RWPE2 (cell line): Measurements from ENCODE around the gene ASCC1.
A peak's percentile ranks its signal among the peaks of the same experiment; 100 is the strongest.
"Not testable (repeated sequence)": the region's sequence is repeated elsewhere in the genome, so short reads cannot be mapped to it uniquely, and the experiment has no call there.

Source experiments
- ATAC-seq: fragments of 200-7000 bp; cut with Tn5 transposase; 3 replicates; pipeline ENCODE4 v1.9.1; 2021; ENCODE audit warnings: low read depth
- DNase-seq: peaks from one replicate; pipeline ENCODE4 v3.0.0-alpha.2; 2020; ENCODE audit warnings: low spot score
- H3K27ac ChIP-seq: fragments of 450-650 bp; 2 replicates; pipeline ENCODE4 v1.5.1; 2017; ENCODE audit warnings: mild to moderate bottlenecking; ENCODE audit not compliant: poor library complexity, severe bottlenecking
- H3K27me3 ChIP-seq: fragments of 250-450 bp; sonication (Bioruptor Pico); 2 replicates; pipeline ENCODE4 v1.5.1; 2021; ENCODE audit warnings: mild to moderate bottlenecking, moderate library complexity; ENCODE audit not compliant: insufficient read depth, poor library complexity, severe bottlenecking
- H3K36me3 ChIP-seq: fragments of 250-450 bp; sonication (Bioruptor Pico); 2 replicates; pipeline ENCODE4 v1.5.1; 2020; ENCODE audit warnings: low read depth, mild to moderate bottlenecking, moderate library complexity
- H3K4me1 ChIP-seq: fragments of 250-450 bp; sonication (Bioruptor Pico); 2 replicates; pipeline ENCODE4 v1.5.1; 2021; ENCODE audit warnings: mild to moderate bottlenecking, moderate library complexity; ENCODE audit not compliant: insufficient read depth, poor library complexity, severe bottlenecking
- H3K4me3 ChIP-seq: fragments of 250-450 bp; sonication (Bioruptor Pico); 2 replicates; pipeline ENCODE4 v1.5.1; 2021; ENCODE audit warnings: mild to moderate bottlenecking, moderate library complexity; ENCODE audit not compliant: severe bottlenecking
- H3K9me3 ChIP-seq: fragments of 250-450 bp; sonication (Bioruptor Pico); 2 replicates; pipeline ENCODE4 v1.5.1; 2021; ENCODE audit warnings: mild to moderate bottlenecking, moderate library complexity; ENCODE audit not compliant: severe bottlenecking
- CTCF ChIP-seq: fragments of 450-650 bp; IDR thresholded peaks from one replicate; pipeline ENCODE4 v1.5.1; 2017; ENCODE audit warnings: mild to moderate bottlenecking, moderate library complexity; ENCODE audit not compliant: poor library complexity, severe bottlenecking

The ASCC1 gene

GRCh38 chr10:72221278-72221677 is 5.2 kb upstream of the ASCC1 start:
- H3K27me3 ChIP-seq = no peaks in the 10 kb centered on the region
- H3K9me3 ChIP-seq = no peaks in the 10 kb centered on the region
- ATAC-seq (no peak), DNase-seq (no peak)
- no peak overlapping the region for H3K4me3 ChIP-seq
- peaks cover 62% of the 10 kb centered on the region for H3K36me3 ChIP-seq
- TF ChIP-seq CTCF = no peak
- H3K4me1 ChIP-seq = peaks cover 11% of the 10 kb centered on the region
- no peak overlapping the region for H3K27ac ChIP-seq

GRCh38 chr10:72220637-72221036 is 4.6 kb upstream of the ASCC1 start:
- H3K9me3 ChIP-seq = no peaks in the 10 kb centered on the region
- H3K27ac ChIP-seq = no peak overlapping the region
- no peak overlapping the region for H3K4me3 ChIP-seq
- peaks cover 8% of the 10 kb centered on the region for H3K4me1 ChIP-seq
- no peaks in the 10 kb centered on the region for H3K27me3 ChIP-seq
- ATAC-seq = no peak
- H3K36me3 ChIP-seq = peaks cover 58% of the 10 kb centered on the region
- TF ChIP-seq CTCF = no peak
- DNase-seq = no peak

- Histone ChIP-seq H3K27ac (peak overlapping the region; percentile 32), H3K4me1 (peaks cover 15% of the 10 kb centered on the region)
These were observed 3.2 kb upstream of the ASCC1 start for GRCh38 chr10:72219235-72219814.

GRCh38 chr10:72218726-72219125 is 2.6 kb upstream of the ASCC1 start:
- DNase-seq = no peak
- peak overlapping the region; percentile 32 for H3K27ac ChIP-seq
- no peaks in the 10 kb centered on the region for H3K27me3 ChIP-seq
- H3K4me1 ChIP-seq = peaks cover 15% of the 10 kb centered on the region
- H3K9me3 ChIP-seq = no peaks in the 10 kb centered on the region
- no peak overlapping the region for H3K4me3 ChIP-seq
- peaks cover 39% of the 10 kb centered on the region for H3K36me3 ChIP-seq
- ATAC-seq = no peak
- no peak for TF ChIP-seq CTCF

More at GRCh38 chr10:72219235-72219814, 3.2 kb upstream of the ASCC1 start:
- ATAC-seq (no peak), DNase-seq (no peak)
- Histone ChIP-seq H3K9me3 (no peaks in the 10 kb centered on the region), H3K36me3 (peaks cover 45% of the 10 kb centered on the region), H3K27me3 (no peaks in the 10 kb centered on the region), H3K4me3 (no peak overlapping the region)
- TF ChIP-seq CTCF = no peak

GRCh38 chr10:72218325-72218724 is 2.2 kb upstream of the ASCC1 start:
- Histone ChIP-seq H3K4me1 (peaks cover 15% of the 10 kb centered on the region), H3K9me3 (no peaks in the 10 kb centered on the region), H3K27ac (peak overlapping the region; percentile 32), H3K27me3 (no peaks in the 10 kb centered on the region), H3K4me3 (no peak overlapping the region), H3K36me3 (peaks cover 35% of the 10 kb centered on the region)
- TF ChIP-seq CTCF = no peak
- DNase-seq (no peak), ATAC-seq (no peak)

GRCh38 chr10:72211832-72212231 is 4.2 kb downstream of the ASCC1 start:
- H3K4me3 ChIP-seq, ATAC-seq, H3K9me3 ChIP-seq, DNase-seq, H3K27me3 ChIP-seq, H3K27ac ChIP-seq: not testable (repeated sequence)
- Histone ChIP-seq H3K36me3 (peaks cover 62% of the 10 kb centered on the region), H3K4me1 (peaks cover 15% of the 10 kb centered on the region)

- not testable (repeated sequence) for H3K27me3 ChIP-seq, H3K27ac ChIP-seq, H3K4me3 ChIP-seq, H3K9me3 ChIP-seq, ATAC-seq, DNase-seq
- Histone ChIP-seq H3K4me1 (peaks cover 15% of the 10 kb centered on the region), H3K36me3 (peaks cover 67% of the 10 kb centered on the region)
These were observed 4.7 kb downstream of the ASCC1 start for GRCh38 chr10:72211381-72211780.
